WERI-Rb-1 (cell line): ENCODE measurements around the gene CD28.

Source experiments
- DNase-seq: peaks from one replicate; pipeline ENCODE4 v3.0.0-alpha.2; 2020
- H3K27ac ChIP-seq: fragments of 250-450 bp; sonication (Bioruptor Pico); 2 replicates; pipeline ENCODE4 v1.5.1; 2020; ENCODE audit warnings: mild to moderate bottlenecking, moderate library complexity
- H3K27me3 ChIP-seq: fragments of 250-450 bp; sonication (Bioruptor Pico); 2 replicates; pipeline ENCODE4 v1.5.1; 2021; ENCODE audit warnings: mild to moderate bottlenecking, low read depth, moderate library complexity; ENCODE audit not compliant: insufficient read depth, severe bottlenecking
- H3K36me3 ChIP-seq: fragments of 250-450 bp; sonication (Bioruptor Pico); 2 replicates; pipeline ENCODE4 v1.5.1; 2020; ENCODE audit warnings: mild to moderate bottlenecking, moderate library complexity
- H3K4me3 ChIP-seq: 2 replicates; pipeline ENCODE4 v1.5.1; 2011; ENCODE audit warnings: low read depth, mild to moderate bottlenecking, control low read depth, low read length
- H3K9me3 ChIP-seq: fragments of 250-450 bp; sonication (Bioruptor Pico); 2 replicates; pipeline ENCODE4 v1.5.1; 2021; ENCODE audit warnings: mild to moderate bottlenecking, moderate library complexity; ENCODE audit not compliant: severe bottlenecking
- TF ChIP-seq, protein P1 (sequence below): IDR thresholded peaks from 2 replicates; pipeline ENCODE4 v1.5.1; 2011; ENCODE audit warnings: low read depth, mild to moderate bottlenecking, control low read depth, inconsistent platforms, low read length

Gene CD28

DNA sequence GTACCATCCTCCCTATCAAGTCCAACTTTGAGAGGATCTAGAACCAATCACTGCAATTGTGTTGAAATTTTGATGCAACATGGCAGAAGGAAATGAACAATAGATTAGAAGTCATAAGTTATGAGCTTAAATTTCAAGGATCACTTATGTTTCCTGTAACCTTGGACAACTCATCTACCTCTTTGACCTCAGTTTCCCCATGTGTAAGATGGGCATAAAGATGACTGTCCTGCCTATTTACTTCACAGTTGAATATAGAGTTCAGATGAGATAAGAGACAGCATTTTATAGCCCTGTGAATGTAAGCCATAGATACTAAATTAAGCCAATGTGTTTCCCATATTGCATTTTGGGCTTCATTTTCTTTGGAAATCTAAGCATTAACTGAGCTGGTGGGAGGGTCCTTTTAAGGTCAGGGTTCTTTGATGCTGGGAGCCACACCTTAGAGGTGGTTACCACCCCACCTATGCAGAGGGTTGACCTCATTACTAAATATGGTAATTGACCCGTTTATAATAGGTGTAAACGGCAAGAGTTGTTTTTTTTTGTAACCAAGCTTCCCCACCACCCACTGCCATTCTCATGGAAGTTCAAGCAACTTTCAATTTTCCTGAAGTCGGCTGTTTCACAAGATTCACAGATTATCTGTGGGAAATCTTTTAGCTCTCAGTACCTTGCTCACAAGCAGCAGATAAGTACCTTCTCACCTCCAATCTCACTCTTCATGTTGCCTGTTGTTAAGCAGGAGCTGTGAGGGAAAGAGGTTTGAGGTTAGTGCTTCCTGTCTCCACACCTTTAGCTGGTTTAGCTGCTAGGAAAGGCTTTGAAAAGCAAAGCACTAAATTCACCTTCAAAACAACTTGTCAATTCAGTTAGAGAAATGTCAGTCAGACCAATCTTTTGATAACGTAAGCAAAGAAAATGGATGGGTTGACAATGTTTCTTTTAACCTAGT, 13.3 kb downstream of the CD28 start:
- H3K27me3 ChIP-seq = no peaks in the 10 kb centered on the region
- no peak overlapping the region for H3K27ac ChIP-seq
- no peak for DNase-seq
- no peak overlapping the region for H3K4me3 ChIP-seq
- TF ChIP-seq, protein P1, sequence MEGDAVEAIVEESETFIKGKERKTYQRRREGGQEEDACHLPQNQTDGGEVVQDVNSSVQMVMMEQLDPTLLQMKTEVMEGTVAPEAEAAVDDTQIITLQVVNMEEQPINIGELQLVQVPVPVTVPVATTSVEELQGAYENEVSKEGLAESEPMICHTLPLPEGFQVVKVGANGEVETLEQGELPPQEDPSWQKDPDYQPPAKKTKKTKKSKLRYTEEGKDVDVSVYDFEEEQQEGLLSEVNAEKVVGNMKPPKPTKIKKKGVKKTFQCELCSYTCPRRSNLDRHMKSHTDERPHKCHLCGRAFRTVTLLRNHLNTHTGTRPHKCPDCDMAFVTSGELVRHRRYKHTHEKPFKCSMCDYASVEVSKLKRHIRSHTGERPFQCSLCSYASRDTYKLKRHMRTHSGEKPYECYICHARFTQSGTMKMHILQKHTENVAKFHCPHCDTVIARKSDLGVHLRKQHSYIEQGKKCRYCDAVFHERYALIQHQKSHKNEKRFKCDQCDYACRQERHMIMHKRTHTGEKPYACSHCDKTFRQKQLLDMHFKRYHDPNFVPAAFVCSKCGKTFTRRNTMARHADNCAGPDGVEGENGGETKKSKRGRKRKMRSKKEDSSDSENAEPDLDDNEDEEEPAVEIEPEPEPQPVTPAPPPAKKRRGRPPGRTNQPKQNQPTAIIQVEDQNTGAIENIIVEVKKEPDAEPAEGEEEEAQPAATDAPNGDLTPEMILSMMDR = no peak
- H3K9me3 ChIP-seq = no peaks in the 10 kb centered on the region
- H3K36me3 ChIP-seq = no peaks in the 10 kb centered on the region

- TF ChIP-seq, protein P1 = no peak
- Histone ChIP-seq H3K27ac (no peak overlapping the region), H3K4me3 (no peak overlapping the region), H3K36me3 (no peaks in the 10 kb centered on the region), H3K27me3 (no peaks in the 10 kb centered on the region), H3K9me3 (no peaks in the 10 kb centered on the region)
- DNase-seq = no peak
These were observed 14.7 kb downstream of the CD28 start for GRCh38 chr2:203720915-203721672.

DNA sequence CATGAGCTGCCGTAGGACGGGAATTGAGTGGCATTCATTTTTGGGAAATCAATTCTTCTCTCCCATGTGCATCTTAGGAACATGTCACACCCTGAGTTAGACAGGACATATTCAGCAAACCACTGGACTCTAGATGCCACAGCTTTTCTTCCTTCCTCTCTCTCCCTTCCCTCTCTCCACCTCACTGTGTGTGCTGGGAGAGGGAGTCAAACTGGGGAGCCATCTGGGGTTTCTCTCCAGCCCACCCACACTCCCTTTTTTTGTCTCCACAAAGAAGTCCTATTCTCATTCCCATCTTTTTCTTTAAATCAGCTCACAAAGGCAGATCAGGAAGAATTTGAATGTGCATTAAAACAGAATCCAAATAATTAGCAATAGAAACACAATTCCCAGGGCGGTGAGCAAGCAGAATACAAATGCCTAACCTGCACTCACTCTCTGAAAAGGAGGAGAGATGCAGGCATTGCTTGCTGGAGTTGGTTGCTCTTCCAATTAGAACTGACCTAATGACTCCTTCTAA, 15.4 kb downstream of the CD28 start:
- H3K27ac ChIP-seq = no peak overlapping the region
- TF ChIP-seq, protein P1 = no peak
- no peaks in the 10 kb centered on the region for H3K36me3 ChIP-seq
- H3K9me3 ChIP-seq = no peaks in the 10 kb centered on the region
- H3K27me3 ChIP-seq = no peaks in the 10 kb centered on the region
- DNase-seq = no peak
- H3K4me3 ChIP-seq = no peak overlapping the region

GRCh38 chr2:203722411-203722810, 16.0 kb downstream of the CD28 start:
- DNase-seq = no peak
- TF ChIP-seq, protein P1 = no peak
- no peak overlapping the region for H3K27ac ChIP-seq
- no peaks in the 10 kb centered on the region for H3K27me3 ChIP-seq
- no peak overlapping the region for H3K4me3 ChIP-seq
- no peaks in the 10 kb centered on the region for H3K9me3 ChIP-seq
- H3K36me3 ChIP-seq = no peaks in the 10 kb centered on the region

- TF ChIP-seq, protein P1 = no peak
- H3K4me3 ChIP-seq = no peak overlapping the region
- H3K9me3 ChIP-seq = no peaks in the 10 kb centered on the region
- no peak overlapping the region for H3K27ac ChIP-seq
- no peaks in the 10 kb centered on the region for H3K36me3 ChIP-seq
- H3K27me3 ChIP-seq = no peaks in the 10 kb centered on the region
- no peak for DNase-seq
These were observed 21.9 kb downstream of the CD28 start for GRCh38 chr2:203728321-203728720.
